GM19395 (cell line): ENCODE results near the gene DOP1B.
"Not testable (repeated sequence)": the region's sequence is repeated elsewhere in the genome, so short reads cannot be mapped to it uniquely, and the experiment has no call there.

Experiments
- ATAC-seq: cut with Tn5 transposase; IDR thresholded peaks from one replicate; pipeline ENCODE4 v1.9.1; 2021; ENCODE audit warnings: mild to moderate bottlenecking, moderate library complexity; ENCODE audit not compliant: unreplicated experiment

Gene DOP1B

DNA sequence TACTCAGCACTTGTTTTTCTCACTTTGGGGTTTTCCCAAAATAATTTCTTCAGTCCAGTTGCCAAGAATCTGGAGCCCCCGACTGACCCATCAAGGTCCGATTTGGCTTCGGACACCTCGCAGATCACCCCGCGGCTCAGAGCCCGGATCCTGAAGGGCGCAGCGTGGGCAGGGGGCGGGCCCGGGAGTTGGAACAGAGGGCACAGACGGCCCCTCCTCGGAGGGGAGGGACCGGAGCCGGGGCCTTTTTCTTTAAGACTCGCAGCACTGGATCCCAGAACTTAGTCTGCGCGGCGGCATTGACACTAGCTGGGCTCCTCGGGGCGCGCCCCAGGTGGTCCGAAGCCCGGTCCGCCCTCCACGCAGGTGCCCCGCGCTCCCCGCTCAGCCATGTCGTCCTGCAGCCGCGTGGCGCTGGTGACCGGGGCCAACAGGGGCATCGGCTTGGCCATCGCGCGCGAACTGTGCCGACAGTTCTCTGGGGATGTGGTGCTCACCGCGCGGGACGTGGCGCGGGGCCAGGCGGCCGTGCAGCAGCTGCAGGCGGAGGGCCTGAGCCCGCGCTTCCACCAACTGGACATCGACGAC lies 21.7 kb upstream of the DOP1B start, which contains the start of gene CBR3:
Gene CBR3 (plus strand): TSS at position 277 of the 588 bp plus-strand sequence. CDS start 114 bp downstream, at position 391.
- ATAC-seq, result no peak

DNA sequence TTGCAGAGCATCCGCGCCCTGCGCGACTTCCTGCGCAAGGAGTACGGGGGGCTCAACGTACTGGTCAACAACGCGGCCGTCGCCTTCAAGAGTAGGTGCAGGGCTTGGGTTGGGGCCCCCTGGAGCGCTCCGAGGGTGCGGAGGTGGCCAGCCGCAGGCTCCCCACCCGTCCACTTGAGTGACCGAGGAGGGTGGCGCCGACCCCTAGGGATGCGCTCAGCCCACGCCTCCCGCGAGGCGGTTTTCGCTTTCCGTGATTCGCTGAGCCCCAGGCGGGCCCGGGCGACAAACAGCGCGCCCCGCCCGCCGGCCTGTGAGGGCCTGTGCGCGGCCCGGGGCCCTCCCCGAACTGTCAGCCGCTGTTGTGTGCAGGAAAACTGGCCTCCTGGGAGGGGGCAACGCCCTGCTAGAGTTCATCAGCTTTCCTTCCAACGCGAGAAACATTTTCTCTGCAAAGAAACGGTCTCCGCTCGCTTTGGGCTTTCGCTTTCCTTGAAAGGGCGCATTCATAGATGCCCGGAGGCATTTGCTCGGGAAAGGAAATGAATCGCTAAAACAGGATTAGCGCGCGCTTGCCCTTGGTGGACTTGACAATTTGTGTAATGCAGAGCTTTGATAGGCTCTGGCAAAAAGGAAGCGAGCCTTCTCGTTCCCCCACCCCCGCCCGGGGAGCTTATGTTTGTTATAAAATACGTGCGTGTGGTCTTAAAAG lies 21.1 kb upstream of the DOP1B start:
- no peak for ATAC-seq

DNA sequence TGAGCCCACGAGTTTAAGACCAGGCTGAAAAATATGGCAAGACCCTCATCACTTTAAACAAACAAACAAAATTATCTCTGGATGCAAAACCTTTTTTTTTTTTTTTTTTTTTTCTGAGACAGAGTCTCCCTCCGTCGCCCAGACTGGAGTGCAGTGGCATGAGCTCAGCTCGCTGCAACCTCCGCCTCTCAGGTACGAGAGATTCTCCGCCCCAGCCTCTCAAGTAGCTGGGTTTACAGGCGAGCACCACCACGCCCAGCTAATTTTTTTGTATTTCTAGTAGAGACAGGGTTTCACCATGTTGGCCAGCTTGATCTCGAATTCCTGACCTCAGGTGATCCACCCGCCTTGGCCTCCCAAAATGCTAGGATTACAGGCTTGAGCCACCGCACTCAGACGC lies 16.8 kb upstream of the DOP1B start:
- not testable (repeated sequence) for ATAC-seq

DNA sequence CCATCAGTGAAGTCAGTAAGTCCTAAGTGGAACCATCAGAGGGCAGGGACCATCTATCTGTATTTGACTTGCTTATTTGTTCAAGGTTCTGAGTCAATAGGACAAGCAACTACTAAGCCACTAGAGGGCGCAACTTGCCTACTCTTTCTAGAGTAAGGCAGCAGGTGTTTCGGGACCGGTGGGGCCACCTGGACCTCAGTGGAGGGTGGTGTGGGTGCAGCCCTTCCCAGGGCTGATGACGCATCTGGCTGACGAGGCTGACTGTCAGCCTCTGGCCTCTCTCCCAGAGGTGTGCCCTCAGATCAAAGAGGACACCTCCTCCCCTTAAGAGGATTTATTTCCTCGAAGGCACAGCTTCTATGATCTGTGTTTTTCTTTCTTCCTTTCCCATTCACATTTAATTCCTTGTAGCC lies 15.1 kb upstream of the DOP1B start:
- ATAC-seq, result peak; percentile 91

DNA sequence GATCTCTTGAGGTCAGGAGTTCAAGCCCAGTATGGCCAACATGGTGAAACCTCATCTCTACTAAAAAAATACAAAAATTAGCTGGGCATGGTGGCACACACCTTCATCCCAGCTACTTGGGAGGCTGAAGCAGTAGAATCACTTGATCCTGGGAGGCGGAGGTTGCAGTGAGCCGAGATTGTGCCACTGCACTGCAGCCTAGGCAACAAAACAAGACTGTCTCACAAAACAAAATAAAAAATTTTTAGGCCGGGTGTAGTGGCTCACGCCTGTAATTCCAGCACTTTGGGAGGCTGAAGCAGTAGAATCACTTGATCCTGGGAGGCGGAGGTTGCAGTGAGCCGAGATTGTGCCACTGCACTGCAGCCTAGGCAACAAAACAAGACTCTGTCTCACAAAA lies 12.4 kb upstream of the DOP1B start:
- not testable (repeated sequence) for ATAC-seq

DNA sequence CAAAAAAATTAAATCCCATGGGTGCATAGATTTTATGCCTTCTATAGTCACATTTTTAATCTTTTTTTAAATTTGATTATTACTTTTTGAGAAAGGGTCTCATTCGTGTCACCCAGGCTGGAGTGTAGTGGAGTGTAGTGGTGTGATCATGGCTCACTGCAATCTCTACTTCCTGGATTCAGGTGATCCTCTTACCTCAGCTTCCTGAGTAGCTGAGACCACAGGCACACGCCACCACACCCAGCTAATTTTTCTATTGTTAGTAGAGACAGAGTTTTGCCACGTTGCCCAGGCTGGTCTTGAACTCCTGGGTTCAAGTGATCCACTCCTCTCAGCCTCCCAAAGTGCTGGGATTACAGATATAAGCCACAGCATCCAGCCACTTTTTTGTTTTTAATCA lies 11.4 kb upstream of the DOP1B start:
- ATAC-seq, result no peak

DNA sequence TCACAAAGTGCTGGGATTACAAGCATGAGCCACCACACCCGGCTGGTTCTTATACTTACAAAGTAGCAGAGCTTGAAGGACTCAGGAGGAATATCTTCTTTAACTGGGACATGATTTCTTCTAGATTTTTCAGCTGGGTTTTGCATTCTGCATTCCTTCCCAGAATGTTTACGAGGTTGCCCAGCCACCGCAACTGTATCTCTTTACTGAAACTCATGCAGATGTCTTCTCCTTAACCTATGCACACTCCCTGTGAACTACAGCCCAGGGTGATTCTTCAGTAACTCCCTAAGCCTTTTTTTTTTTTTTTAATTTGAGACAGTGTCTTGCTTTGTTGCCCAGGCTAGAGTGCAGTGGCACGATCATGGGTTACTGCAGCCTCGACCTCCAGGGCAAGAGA lies 8.7 kb upstream of the DOP1B start:
- no peak for ATAC-seq

DNA sequence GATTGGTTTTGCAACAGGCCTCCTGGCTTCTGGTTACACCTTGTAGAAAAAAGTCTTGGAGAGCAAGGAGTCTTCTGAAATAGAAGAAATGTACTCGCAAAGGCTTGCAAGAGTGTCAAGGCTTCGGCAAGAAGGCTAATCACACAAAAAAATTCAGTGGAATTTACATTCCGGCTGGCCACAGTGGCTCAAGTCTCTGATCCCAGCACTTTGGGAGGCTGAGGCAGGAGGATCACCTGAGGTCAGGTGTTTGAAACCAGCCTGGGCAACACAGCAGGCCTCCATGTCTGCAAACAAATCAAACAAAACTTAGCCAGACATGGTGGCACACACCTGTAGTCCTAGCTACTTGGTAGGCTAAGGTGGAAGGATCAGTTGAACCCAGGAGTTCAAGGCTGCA lies 7.7 kb upstream of the DOP1B start:
- ATAC-seq, result no peak

DNA sequence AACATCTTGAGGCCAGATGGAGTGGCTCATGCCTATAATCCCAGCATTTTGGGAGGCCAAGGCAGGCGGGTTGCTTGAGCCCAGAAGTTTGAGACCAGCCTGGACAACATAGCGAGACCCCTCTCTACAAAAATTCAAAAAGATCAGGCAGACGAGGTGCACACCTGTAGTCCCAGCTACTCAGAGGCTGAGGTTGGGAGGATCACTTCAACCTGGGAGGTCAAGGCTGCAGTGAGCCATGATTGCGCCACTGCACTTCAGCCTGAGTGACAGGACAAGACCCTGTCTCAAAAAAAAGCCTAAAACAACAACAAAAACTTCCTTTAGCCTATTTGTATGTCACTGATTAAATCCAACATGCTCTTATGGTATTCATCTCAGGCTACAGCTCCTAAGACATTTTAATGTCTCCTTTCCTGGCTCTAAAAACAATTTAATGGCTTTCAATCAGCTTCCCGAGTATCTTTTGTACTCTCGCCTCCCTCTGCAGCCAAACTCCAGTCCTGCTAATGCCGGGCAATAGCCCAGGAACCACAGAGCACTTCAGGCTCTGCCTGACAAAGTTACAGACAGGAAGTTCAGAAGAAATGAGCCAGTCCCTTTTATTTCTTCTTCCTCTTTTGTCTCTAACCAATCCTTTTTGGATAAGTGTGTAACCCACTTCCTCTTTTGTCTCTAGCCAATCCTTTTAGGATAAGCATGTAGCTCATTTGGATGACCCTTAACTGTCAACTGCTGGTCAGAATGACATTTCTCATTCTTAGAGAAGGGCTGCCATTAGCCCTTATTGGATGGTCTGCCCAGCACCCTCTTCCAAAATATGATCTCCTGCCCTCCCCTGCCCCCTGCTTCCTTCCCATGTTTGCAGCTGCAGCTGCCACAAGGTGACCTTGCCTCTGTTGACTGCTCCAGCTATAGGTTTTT lies 6.6 kb upstream of the DOP1B start:
- peak; percentile 80 for ATAC-seq

DNA sequence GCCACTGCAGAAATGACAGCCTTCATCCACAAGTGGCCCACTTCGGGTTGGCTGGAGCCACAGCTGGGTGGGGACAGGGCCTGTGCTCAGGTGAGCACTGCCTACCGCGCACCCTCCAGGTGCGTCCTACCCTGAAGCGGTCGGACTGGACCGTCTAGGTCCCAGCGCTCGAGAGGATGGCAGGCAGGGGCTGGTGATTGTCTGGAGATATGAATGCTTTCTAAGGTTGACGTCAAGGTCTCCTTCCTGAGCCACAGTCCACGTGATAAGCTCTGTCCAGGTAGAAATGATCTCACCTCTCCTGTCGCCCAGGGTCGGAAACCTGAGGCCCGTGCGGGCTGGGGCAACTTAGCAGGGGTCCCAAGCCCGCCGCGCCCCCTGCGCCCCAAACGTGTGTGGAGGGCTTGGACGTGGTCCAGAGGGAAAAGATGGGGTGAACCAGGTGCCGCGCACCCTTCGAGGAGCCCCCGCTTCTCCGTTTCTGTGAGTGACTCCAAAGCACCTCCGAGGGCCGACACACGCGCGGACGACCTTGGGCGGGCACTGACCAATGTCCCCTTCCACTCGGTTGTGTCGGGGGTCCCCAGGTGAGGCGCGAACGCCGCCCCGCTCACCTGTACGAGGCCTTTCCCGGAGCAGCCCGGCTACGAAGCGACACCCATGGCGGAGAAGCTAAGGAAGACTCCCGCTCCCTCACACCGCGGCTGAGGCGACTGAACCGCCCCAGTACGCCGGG lies 853 bp upstream of the DOP1B start:
- no peak for ATAC-seq

DNA sequence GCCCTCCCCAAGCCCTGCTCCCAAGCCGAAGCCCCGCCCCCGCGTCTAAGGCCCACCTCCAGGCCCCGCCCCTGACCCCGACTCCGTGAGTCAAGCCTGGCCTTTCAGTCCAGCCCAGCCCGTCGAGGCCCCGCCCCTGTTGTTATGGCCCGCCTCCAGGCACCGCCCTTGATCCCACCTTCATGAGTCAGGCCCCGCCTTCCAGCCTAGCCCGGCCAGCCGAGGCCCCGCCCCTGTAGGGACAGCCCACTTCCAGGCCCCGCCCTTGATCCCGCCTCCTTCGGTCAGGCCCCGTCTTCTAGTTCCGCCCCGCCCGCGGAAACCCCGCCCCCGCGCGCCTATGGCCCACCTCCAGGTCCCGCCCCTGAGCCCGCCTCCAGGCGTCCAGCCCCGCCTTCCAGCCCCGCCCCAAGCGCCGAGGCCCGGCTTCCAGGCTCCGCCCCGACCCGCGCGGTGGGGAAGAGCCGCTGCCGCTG lies 247 bp upstream of the DOP1B start:
- ATAC-seq, result peak; percentile 91

DNA sequence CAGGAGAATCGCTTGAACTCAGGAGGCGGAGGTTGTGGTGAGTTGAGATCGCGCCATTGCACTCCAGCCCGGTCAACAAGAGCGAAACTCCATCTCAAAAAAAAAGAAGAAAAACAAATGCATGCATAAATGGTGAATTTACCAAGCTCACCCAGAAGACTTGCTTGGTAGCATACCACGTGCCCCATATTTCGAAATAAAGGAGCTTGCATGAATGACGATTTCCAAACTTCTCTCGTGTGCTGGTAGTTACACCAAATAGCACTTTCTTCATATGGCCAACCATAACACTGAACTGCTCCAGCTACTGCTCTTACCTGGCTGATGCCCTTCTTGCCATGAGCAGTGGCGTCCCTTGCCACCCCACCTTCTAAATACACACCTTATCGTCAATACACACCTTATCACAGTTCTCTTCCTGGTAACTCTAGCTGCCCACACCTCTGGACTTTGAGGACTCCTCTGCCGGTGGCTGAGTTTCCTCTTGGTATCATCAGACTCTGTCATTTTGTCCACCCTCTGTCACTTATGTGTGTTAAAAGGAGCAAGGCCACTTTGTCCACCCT lies 2.8 kb downstream of the DOP1B start:
- ATAC-seq, result no peak

DNA sequence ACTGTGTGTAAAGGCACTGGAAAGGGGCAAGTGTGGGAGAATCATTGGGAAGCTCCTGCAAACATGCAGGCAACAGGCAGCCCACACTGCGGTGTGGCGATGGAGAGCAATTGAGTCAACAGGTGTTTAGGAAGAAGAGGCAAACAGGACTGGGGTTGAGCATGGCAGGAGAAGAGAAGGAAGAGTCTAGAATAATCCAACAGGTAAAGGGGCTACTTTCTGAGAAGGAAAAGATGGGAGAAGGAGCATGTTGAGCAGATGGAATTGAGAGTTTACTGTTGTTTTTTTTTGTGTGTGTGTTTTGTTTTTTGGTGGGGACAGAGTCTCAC lies 4.2 kb downstream of the DOP1B start:
- ATAC-seq, result no peak

DNA sequence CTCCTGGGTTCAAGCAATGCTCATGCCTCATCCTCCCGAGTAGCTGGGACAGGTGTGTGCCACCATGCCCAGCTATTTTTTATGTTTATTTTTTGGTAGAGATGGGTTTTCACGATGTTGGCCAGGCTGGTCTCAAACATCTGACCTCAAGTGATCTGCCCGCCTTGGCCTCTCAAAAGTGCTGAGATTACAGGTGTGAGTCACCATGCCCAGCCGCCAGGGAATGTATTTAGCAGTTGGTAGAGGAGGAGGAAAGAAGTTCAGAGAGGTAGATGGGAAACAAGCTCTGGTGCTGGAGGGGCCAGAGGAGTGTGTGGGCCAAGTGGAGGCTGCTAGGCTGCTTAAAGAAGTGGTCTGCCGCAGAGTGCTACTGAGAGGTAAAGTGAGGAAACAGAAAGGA lies 6.0 kb downstream of the DOP1B start:
- no peak for ATAC-seq

DNA sequence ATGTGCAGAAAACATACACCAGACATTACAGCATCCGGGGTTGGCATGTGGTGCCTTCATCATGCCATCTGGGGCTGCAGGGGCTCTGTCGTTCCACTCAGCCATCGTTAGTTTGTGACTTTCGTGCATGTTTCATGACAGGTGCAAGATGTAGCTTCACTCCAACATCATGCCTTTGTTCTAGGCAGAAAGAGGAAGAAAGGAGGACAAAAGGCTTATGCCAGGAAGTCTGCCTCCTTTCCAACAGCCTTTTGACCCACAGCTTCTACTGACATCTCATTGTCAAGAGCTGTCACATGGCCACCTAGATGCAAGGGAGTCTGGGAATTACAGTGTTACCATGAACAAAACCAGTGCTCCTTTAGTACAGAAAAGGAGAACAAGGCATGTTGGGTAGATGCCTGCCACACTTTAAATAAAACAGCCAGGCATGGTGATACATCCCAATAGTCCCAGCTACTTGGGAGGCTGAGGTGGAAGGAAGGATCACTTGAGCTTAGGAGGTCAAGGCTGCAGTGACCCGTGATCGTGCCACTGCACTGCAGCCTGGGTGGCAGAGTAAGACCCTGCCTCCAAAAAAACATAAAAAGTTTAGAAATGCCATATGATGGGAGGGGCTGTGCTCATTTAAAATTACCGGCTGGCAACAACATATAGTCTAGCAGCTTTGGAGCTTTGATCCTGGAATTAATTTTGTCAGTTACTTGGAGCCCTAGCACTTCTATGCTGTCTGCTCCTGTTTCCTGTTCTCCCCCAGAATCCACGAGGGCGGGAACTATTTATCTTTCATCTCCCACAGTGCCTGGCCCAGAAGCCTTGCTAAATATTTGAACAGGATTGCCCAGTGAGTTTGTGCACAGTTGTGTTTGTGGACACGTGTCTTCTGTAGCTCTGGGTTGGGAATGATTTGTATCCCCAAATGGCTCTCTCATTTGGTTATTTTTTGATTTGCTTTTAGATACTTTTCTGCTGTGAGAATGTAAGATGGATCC lies 7.4 kb downstream of the DOP1B start:
- ATAC-seq, result no peak

DNA sequence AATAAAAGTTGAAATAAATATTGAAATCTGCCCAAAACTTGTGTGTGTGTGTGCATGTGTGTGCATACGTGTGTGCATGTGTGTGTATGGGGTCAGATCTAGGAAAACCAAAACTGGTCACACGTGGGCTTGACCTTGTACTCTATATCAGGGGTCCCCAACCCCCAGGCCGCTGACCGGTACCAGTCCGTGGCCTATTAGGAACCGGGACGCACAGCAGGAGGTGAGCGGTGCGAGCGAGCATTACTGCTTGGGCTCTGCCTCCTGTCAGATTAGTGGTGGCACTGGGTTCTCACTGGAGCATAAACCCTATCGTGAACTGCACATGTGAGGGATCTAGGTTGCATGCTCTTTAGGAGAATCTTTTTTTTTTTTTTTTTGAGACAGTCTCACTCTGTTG lies 8.7 kb downstream of the DOP1B start:
- ATAC-seq, result no peak

DNA sequence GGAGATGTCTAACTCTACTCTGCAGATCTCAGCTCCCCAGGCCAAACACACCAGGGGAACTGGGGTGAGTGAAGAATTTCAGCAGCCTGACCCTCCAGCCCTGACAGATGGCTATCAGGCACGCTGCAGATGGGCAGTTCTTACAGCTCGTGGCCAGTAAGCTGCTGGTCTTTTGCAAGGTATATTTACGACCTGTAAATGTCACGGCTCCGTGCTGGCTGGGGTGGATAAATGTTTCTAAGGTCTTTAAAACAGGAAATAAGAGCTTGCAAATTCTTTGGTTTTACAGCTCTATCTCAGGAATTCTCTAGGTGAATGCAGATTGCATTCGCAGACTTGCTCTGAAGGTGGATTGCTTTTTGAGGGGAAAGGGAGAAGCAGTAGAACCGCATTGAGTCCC lies 10.1 kb downstream of the DOP1B start:
- no peak for ATAC-seq

DNA sequence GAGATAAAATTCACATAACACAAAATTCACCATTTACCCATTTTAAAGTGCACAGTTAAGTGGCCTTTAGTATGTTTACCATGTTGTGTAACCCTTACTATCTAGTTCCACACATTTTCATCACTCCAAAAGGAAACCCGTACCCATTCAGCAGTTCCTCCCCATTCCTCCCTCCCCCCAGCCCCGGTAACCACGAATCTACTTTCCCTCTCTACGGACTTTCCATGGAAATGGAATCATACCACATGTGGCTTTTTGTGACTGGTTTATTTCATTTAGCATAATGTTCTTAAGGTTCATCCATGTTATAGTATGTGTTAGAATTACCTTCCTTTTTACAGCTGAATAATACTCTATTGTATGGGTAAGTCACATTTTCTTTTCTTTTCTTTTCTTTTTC lies 10.9 kb downstream of the DOP1B start:
- no peak for ATAC-seq

DNA sequence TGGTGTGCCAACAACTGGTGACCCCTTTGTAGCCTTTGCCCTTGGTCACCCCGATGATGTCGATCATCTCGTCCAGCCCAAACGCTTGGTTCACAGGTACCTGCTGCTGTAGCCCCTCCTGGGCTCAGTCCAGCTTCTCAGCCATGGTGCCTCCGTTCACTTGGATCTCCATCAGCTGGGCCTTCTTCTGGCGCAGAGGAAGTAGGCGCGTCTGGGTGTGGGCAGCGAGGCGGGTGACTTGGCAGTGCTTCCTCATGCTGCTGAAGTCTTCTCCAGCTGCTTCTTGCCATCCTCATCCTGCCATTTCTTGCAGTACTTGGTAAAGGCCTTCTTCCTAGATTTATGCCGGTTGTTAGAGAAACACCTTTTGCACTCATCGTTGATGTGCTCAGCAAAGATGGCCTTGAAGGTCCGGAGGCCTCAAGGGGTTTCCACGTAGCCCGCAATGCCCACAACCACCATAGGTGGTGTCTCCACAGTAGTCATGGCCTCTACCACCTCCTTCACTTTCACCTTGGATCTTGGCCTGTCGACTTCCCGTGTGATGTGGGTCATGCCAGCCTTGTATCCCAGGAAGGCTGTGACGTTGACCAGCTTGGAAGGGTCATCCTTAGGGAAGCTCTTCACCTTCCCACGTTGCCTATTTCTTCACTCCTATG lies 13.0 kb downstream of the DOP1B start:
- ATAC-seq, result no peak
